ENCODE data around the gene ZNF385D.

- no peak for TF ChIP-seq EZH2 (IDR thresholded peaks at IDR 0.05)
- no peak for TF ChIP-seq POLR2AphosphoS5 (IDR thresholded peaks at IDR 0.05; ENCODE audit: borderline replicate concordance, low read depth, low read length)
These were observed 822 bp downstream of the ZNF385D start for GRCh38 chr3:21750080-21750696.

Measured in SK-N-MC (cell line).